Mesothelial cell of epicardium (in vitro differentiated cells): ENCODE data around the gene PNPLA5. TPM values are rescaled to one million over a fixed set of nuclear protein-coding genes. Genes with fewer than 3 reads are reported as not detected.

Experiments used
- DNase-seq, 2 experiments: peaks; one replicate each; pipeline ENCODE4 v3.0.0; 2021; ENCODE audit warnings: low spot score in 2 of 2; ENCODE audit not compliant: unreplicated experiment in 2 of 2
- H3K27ac Mint-ChIP-seq: 2 replicates; pipeline ENCODE4 v1.8.0; 2021; ENCODE audit warnings: mixed read lengths
- H3K27me3 Mint-ChIP-seq: 2 replicates; pipeline ENCODE4 v1.8.0; 2021; ENCODE audit warnings: low read depth, mixed read lengths
- H3K36me3 Mint-ChIP-seq: 2 replicates; pipeline ENCODE4 v1.8.0; 2021; ENCODE audit warnings: mixed read lengths
- H3K4me1 Mint-ChIP-seq: 2 replicates; pipeline ENCODE4 v1.8.0; 2021; ENCODE audit warnings: mixed read lengths
- H3K4me3 Mint-ChIP-seq: 2 replicates; pipeline ENCODE4 v1.8.0; 2021; ENCODE audit warnings: mild to moderate bottlenecking, moderate library complexity, mixed read lengths
- H3K9me3 Mint-ChIP-seq: 2 replicates; pipeline ENCODE4 v1.8.0; 2021; ENCODE audit warnings: mixed read lengths
- total RNA-seq: library from RNA; stranded (reverse); gene quantifications from 3 replicates; pipeline ENCODE4 v1.2.1, GENCODE V29; 2021
- TF ChIP-seq, protein P1 (sequence below): fragments of 200-600 bp; sonication (generic); IDR thresholded peaks from one replicate; pipeline ENCODE4 v1.5.0; 2021; ENCODE audit warnings: antibody characterized with exemption; ENCODE audit not compliant: unreplicated experiment

Gene PNPLA5
- total RNA-seq, 1 donor from 2014 or later = not detected

DNA sequence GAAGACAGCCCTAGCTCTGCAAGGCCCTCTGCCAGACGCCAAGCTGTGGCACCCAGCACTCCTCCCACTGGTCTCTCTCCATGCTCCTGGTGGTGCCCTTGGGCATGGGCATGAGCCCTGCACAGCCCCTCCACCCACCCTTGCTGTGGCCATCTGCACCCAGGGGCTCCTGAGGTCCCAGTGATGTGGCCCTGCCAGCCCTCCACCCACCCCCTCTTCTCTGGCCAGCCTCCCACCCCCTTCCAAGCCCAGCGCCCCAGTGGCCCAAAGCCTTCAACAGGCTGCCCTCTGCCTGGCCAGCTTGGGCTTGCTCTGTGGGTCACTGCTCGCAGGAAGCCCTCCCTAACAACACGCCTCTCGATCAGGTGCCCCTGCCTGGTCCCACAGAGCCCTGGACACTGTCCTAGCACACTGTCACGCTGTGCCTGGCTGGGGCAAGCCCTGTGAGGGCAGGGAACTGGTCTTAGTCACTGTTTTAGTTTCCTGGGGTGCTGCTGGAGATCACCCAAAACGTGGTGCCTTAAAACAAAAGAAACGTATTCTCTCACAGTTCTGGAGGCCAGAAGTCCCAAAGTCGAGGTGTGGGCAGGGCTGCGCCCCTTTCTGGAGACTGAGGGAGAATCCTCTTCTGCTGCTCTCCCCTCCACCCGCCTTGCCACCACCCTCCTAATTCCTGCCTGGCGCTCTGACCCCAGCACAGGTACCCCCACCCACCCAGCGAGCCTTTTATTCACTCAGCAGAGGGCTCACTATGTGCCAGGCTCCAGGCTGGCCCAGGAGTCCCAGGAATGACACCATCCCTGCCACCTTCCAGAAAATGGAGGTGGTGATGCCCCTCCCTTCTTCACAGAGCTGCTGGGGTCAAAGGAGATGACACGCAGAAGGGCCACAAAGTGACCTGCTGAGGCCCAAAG is 44.2 kb downstream of the PNPLA5 start:
- H3K27ac Mint-ChIP-seq = no peak overlapping the region
- peaks cover 2% of the 10 kb centered on the region for H3K4me1 Mint-ChIP-seq

DNA sequence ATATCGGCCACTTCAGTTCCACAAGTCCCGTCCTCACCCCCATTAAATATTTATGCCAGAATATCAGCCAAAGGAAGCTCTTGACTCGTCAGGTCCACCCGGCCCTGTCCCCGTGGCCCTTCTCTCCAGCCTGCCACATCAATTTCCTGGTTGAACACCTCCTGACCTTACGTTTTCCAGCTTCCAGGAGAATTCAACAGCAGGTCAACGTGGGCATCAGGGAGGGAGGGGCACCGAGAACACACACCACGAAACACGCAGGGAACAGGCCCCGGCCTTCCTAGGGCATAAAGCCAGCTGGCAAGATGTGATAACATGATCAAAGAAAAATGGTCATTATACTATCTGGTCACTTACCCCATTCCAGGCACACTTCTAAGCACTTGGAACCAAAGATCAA is 44.8 kb downstream of the PNPLA5 start:
- H3K9me3 Mint-ChIP-seq = no peaks in the 10 kb centered on the region
- TF ChIP-seq, protein P1, sequence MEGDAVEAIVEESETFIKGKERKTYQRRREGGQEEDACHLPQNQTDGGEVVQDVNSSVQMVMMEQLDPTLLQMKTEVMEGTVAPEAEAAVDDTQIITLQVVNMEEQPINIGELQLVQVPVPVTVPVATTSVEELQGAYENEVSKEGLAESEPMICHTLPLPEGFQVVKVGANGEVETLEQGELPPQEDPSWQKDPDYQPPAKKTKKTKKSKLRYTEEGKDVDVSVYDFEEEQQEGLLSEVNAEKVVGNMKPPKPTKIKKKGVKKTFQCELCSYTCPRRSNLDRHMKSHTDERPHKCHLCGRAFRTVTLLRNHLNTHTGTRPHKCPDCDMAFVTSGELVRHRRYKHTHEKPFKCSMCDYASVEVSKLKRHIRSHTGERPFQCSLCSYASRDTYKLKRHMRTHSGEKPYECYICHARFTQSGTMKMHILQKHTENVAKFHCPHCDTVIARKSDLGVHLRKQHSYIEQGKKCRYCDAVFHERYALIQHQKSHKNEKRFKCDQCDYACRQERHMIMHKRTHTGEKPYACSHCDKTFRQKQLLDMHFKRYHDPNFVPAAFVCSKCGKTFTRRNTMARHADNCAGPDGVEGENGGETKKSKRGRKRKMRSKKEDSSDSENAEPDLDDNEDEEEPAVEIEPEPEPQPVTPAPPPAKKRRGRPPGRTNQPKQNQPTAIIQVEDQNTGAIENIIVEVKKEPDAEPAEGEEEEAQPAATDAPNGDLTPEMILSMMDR = no peak
- no peak for DNase-seq
- H3K4me1 Mint-ChIP-seq = peaks cover 2% of the 10 kb centered on the region
- H3K4me3 Mint-ChIP-seq = no peak overlapping the region
- H3K27ac Mint-ChIP-seq = no peak overlapping the region
- H3K36me3 Mint-ChIP-seq = no peaks in the 10 kb centered on the region
- peaks cover 29% of the 10 kb centered on the region for H3K27me3 Mint-ChIP-seq

More for the DNA sequence above, 44.2 kb downstream of the PNPLA5 start:
- H3K9me3 Mint-ChIP-seq = no peaks in the 10 kb centered on the region
- no peaks in the 10 kb centered on the region for H3K36me3 Mint-ChIP-seq
- TF ChIP-seq, protein P1 = no peak
- DNase-seq = no peak
- H3K27me3 Mint-ChIP-seq = peaks cover 30% of the 10 kb centered on the region
- H3K4me3 Mint-ChIP-seq = no peak overlapping the region

DNA sequence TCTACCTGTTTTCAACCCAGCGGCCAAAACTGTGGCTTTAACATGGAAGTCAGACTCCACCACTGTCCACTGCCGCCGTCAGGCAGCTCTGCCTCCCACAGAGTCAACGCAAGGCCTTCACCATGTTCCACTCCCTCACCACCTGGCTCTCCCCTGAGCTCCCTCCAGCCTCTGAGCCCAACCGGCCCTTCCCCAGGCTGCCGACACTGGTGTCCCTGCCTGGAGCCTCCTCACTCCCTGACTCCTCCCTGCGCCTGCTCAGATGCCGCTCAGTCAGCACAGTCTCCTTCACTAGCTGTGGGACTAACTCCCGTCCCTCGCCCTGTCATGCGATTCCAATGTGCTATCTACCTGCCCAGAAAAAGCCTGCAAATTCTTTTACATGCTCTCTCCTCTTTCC is 45.8 kb downstream of the PNPLA5 start:
- no peak for DNase-seq
- H3K27me3 Mint-ChIP-seq = peaks cover 22% of the 10 kb centered on the region
- H3K4me3 Mint-ChIP-seq = no peak overlapping the region
- no peaks in the 10 kb centered on the region for H3K9me3 Mint-ChIP-seq
- peaks cover 2% of the 10 kb centered on the region for H3K4me1 Mint-ChIP-seq
- H3K36me3 Mint-ChIP-seq = no peaks in the 10 kb centered on the region
- H3K27ac Mint-ChIP-seq = no peak overlapping the region
- TF ChIP-seq, protein P1 = no peak

DNA sequence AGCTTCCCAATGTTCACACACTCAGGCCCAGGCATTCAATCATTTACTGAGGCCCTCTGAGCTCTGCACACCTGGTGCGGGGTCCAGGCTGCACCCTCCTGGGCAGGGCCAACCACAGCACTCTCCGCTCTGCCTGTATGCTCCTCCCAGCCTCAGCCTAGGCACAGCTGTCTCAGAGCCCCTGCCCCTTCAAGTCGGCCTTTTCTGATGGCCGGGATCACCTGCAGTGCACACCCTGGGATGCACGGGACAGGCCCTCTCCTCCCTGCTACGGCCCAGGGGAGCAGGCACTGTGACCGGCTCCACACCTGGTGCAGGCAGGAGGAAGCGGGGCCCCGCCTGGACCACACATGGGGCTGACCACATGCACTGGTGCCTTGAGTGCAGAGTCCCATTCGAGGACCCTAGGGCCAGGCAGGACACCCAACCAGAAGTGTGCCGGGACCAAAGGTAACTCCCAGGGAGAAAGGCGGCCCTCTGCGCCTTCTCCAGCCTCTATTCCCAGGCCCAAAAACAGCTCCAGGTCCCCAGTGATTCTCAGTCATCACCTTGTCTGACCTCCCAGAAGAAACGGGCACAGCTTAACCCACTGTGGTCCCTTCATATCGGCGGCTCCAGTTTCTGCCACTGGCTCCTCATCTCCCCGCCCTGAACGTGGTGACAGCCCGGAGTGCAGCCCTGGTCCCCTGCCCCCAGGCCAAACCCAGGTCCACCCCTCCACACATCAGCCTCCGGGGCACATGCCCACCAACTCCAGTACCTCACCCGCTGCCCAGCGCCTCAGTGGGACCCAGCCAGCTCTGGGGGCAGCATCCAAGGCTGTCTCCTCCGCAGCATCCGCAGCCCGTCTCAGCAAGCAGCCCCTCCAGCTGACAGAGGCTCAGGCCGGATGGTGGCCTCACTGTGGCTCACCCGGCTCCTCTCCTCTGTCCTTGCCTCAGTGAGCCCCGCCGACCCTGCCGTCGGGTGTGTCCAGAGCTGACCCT is 47.0 kb downstream of the PNPLA5 start:
- peaks cover 2% of the 10 kb centered on the region for H3K4me1 Mint-ChIP-seq
- H3K36me3 Mint-ChIP-seq = no peaks in the 10 kb centered on the region
- no peak for DNase-seq
- TF ChIP-seq, protein P1 = no peak
- H3K27ac Mint-ChIP-seq = no peak overlapping the region
- H3K27me3 Mint-ChIP-seq = peaks cover 13% of the 10 kb centered on the region
- H3K9me3 Mint-ChIP-seq = no peaks in the 10 kb centered on the region
- H3K4me3 Mint-ChIP-seq = no peak overlapping the region

DNA sequence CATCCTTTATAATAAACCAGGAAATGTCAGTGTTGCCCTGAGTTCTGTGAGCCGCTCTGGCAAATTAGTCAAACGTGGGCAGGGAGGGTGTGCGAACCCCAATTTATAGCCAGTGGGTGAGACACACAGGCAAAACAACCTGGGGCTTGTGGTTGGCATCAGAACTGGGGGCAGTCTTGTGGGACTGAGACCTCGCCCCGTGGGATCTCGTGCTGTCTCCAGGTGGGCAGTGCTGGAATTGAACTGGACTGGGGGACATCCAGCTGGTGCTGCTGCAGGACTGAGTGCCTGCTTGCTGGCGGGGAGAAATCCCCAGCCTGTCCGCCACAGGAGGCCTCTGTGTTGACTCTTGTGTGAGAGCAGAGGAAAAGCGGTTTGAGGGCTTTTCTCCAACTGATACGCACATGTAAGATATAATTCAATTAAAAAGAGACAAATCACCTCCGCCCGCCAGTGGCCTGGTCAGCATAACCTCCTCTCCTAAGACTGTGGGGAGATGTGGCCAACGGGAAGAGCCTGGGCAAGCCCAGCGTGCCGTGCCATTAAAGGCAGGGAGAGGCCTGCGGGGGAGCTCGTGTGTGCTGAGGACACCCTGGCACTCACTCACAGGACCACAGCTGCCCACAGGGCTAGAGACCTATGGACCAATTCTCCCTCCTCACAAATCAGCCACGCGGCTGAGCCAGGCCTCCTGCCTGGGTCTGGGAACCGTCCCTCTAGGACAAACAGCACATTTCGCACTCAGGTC is 47.9 kb downstream of the PNPLA5 start:
- TF ChIP-seq, protein P1 = no peak
- no peaks in the 10 kb centered on the region for H3K9me3 Mint-ChIP-seq
- H3K27ac Mint-ChIP-seq = no peak overlapping the region
- H3K4me3 Mint-ChIP-seq = no peak overlapping the region
- H3K4me1 Mint-ChIP-seq = peaks cover 2% of the 10 kb centered on the region
- no peaks in the 10 kb centered on the region for H3K36me3 Mint-ChIP-seq
- no peak for DNase-seq
- H3K27me3 Mint-ChIP-seq = peaks cover 7% of the 10 kb centered on the region
